IPS-15b (cell line): ENCODE data around the gene EOLA1.
"Not testable (repeated sequence)": the region's sequence is repeated elsewhere in the genome, so short reads cannot be mapped to it uniquely, and the experiment has no call there.

Source experiments
- H3K27me3 ChIP-seq: one replicate; pipeline ENCODE4 v1.6.1; 2013; ENCODE audit warnings: low read length; ENCODE audit not compliant: control insufficient read depth, insufficient read depth
- H3K36me3 ChIP-seq: one replicate; pipeline ENCODE4 v1.6.1; 2013; ENCODE audit warnings: low read length; ENCODE audit not compliant: control insufficient read depth, insufficient read depth
- H3K4me1 ChIP-seq: one replicate; pipeline ENCODE4 v1.6.1; 2013; ENCODE audit warnings: mild to moderate bottlenecking, low read length; ENCODE audit not compliant: control insufficient read depth, insufficient read depth
- H3K4me3 ChIP-seq: one replicate; pipeline ENCODE4 v1.5.1; 2013; ENCODE audit warnings: low read depth, low read length
- H3K9ac ChIP-seq: one replicate; pipeline ENCODE4 v1.6.1; 2013; ENCODE audit warnings: low read depth, mild to moderate bottlenecking, low read length
- H3K9me3 ChIP-seq: one replicate; pipeline ENCODE4 v1.6.1; 2013; ENCODE audit warnings: mild to moderate bottlenecking, low read length; ENCODE audit not compliant: control insufficient read depth, insufficient read depth

The EOLA1 gene

DNA sequence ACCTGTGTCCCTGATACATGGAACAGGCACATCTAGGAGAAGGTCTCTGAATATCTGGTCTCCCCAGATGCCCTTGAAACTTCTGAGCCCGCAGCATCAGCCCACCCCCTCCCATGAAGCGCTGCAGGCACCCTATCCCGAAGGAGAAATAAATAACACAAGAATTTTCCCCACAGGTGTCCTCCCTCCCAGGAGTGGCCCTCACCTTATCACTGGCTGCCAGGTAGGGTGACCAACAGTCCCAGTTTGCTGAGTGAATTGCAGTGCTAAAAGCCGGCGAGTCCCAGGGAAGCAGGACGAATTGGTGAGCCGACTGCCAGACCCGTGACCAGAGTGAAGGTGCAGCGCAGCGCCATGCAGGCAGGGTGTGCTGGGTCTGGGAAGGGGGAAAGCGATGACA is 6.8 kb upstream of the EOLA1 start:
- H3K36me3 ChIP-seq, H3K4me1 ChIP-seq, H3K9ac ChIP-seq, H3K27me3 ChIP-seq, H3K9me3 ChIP-seq, H3K4me3 ChIP-seq: not testable (repeated sequence)

- H3K9me3 ChIP-seq, H3K4me1 ChIP-seq, H3K27me3 ChIP-seq, H3K9ac ChIP-seq, H3K4me3 ChIP-seq, H3K36me3 ChIP-seq: not testable (repeated sequence)
Measured at GRCh38 chrX:149534926-149535602, 5.7 kb upstream of the EOLA1 start.

DNA sequence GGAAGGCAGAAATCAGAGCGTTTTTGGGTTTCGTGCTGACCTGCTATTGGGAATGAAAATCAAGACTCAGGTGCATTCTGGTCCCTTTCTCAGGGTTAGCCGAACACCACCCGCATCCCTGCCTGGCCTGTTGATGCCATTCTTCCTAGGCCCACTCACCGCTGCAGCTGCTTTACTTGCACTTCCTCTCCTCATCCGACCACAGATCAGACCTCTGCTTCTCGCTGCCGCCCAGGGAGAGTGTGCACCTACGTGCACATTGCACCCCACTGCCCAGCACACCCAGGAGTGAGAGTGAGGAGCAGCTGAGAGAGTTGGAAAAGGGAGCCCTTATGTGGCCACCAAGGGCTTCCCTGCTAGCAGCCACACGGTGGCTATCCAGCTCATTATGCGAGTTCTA is 3.3 kb upstream of the EOLA1 start:
- H3K27me3 ChIP-seq, H3K9ac ChIP-seq, H3K9me3 ChIP-seq, H3K4me1 ChIP-seq, H3K36me3 ChIP-seq, H3K4me3 ChIP-seq: not testable (repeated sequence)

GRCh38 chrX:149539283-149540130 is 1.3 kb upstream of the EOLA1 start:
- no peaks in the 10 kb centered on the region for H3K9me3 ChIP-seq
- H3K9ac ChIP-seq, result no peak overlapping the region
- H3K27me3 ChIP-seq, result peaks cover 3% of the 10 kb centered on the region
- no peaks in the 10 kb centered on the region for H3K4me1 ChIP-seq
- peak overlapping the region; percentile 59 for H3K4me3 ChIP-seq
- H3K36me3 ChIP-seq, result no peaks in the 10 kb centered on the region

GRCh38 chrX:149540131-149540620 is 636 bp upstream of the EOLA1 start:
- Histone ChIP-seq H3K4me3 (peak overlapping the region; percentile 71), H3K9me3 (no peaks in the 10 kb centered on the region), H3K9ac (no peak overlapping the region), H3K4me1 (no peaks in the 10 kb centered on the region), H3K27me3 (peaks cover 3% of the 10 kb centered on the region), H3K36me3 (no peaks in the 10 kb centered on the region)

DNA sequence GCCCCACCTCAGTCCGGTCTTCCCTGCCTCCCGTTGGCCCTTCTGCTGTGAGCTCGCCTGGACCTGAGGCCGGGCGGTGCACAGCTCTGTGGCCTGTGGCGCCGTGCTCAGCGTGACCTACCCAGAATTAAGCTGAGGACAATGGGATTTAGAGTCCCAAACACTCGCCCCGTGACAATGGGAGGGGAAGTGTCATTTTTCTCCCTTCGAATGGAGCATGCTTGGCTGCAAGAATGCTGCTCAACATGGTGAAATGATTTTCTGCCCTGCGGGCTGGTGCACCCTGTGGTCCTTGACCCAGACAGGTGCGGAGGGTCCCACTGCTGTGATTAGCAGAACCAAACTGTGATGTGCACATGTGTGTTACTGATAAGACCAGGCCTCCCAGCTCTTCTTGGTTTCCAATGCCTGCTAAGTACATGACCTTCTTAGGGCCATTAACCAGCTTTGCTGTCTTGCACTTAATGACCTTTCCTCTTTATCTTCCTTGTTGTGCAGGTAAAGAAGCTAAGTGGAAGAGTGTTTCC is 772 bp downstream of the EOLA1 start:
- H3K27me3 ChIP-seq, result peaks cover 3% of the 10 kb centered on the region

DNA sequence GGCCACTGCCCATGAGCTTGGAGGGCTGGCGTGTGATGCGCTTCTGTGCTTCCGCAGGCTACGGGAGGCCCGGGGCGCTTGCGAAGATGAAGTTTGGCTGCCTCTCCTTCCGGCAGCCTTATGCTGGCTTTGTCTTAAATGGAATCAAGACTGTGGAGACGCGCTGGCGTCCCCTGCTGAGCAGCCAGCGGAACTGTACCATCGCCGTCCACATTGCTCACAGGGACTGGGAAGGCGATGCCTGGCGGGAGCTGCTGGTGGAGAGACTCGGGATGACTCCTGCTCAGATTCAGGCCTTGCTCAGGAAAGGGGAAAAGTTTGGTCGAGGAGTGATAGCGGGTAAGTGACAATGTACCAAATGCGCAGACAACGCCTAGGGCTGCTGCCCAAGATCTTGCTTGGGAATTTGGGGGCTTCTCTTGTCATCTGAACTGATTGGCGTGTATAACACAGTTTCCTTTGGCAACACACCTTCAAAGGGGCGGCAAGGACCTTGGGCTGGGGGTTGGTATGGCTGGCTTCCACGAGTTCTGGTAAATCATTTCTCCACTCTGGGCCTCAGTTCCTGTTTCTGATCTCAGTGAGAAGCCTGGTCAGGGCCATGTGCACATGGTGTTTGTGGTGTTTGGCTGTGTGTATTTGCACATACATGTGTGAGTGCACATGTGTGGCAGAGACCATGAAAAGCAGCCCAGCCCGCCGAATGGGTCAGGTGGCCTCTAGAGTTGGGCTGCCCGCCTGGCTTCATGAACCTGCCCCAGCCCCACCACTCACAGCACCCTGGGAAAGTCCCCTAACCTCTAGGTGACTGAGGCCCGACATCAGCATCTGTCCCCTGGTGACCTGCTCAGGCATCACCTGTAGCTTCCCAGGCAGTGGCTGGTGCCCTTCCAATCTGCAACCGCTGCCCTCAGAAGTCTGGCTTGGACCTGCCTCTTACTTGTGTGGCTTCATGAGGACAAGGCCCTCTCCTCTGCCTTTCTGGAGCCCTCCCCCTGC is 5.0 kb downstream of the EOLA1 start:
- not testable (repeated sequence) for H3K27me3 ChIP-seq, H3K9me3 ChIP-seq, H3K4me1 ChIP-seq, H3K36me3 ChIP-seq, H3K4me3 ChIP-seq, H3K9ac ChIP-seq

More for the DNA sequence above, 772 bp downstream of the EOLA1 start:
- Histone ChIP-seq H3K4me1 (no peaks in the 10 kb centered on the region), H3K9ac (no peak overlapping the region), H3K4me3 (peak overlapping the region; percentile 71), H3K36me3 (no peaks in the 10 kb centered on the region), H3K9me3 (no peaks in the 10 kb centered on the region)

DNA sequence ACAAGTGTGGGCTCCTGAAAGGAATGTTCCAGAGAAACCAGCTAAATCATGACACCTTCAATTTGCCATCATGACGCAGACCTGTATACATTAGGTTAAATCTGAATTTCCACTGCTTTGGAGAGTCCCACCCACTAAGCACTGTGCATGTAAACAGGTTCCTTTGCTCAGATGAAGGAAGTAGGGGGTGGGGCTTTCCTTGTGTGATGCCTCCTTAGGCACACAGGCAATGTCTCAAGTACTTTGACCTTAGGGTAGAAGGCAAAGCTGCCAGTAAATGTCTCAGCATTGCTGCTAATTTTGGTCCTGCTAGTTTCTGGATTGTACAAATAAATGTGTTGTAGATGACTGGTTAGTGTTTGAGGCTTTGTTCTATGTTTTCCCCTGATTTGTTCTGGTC is 6.2 kb downstream of the EOLA1 start:
- not testable (repeated sequence) for H3K9ac ChIP-seq, H3K4me3 ChIP-seq, H3K9me3 ChIP-seq, H3K36me3 ChIP-seq, H3K27me3 ChIP-seq, H3K4me1 ChIP-seq

GRCh38 chrX:149547782-149548181 is 7.0 kb downstream of the EOLA1 start:
- H3K27me3 ChIP-seq, H3K9ac ChIP-seq, H3K4me1 ChIP-seq, H3K36me3 ChIP-seq, H3K4me3 ChIP-seq, H3K9me3 ChIP-seq: not testable (repeated sequence)

GRCh38 chrX:149549701-149550100 is 8.9 kb downstream of the EOLA1 start, which contains the start of gene HSFX3:
Gene HSFX3 (minus strand): TSS chrX:149549924. CDS start chrX:149549852, 72 bp downstream.
- H3K4me3 ChIP-seq, H3K4me1 ChIP-seq, H3K9me3 ChIP-seq, H3K9ac ChIP-seq, H3K36me3 ChIP-seq, H3K27me3 ChIP-seq: not testable (repeated sequence)

GRCh38 chrX:149550454-149550853 is 9.6 kb downstream of the EOLA1 start:
- H3K27me3 ChIP-seq, H3K9me3 ChIP-seq, H3K9ac ChIP-seq, H3K36me3 ChIP-seq, H3K4me3 ChIP-seq, H3K4me1 ChIP-seq: not testable (repeated sequence)
